UCSD-AML1 (cell line): ENCODE data around the gene SFTPA2.
"Not testable (repeated sequence)": the region's sequence is repeated elsewhere in the genome, so short reads cannot be mapped to it uniquely, and the experiment has no call there.

Experiments
- DNase-seq: peaks from one replicate; lab custom pipeline; 2025; ENCODE audit not compliant: unreplicated experiment; lab: John Stamatoyannopoulos, UW

SFTPA2 gene

DNA sequence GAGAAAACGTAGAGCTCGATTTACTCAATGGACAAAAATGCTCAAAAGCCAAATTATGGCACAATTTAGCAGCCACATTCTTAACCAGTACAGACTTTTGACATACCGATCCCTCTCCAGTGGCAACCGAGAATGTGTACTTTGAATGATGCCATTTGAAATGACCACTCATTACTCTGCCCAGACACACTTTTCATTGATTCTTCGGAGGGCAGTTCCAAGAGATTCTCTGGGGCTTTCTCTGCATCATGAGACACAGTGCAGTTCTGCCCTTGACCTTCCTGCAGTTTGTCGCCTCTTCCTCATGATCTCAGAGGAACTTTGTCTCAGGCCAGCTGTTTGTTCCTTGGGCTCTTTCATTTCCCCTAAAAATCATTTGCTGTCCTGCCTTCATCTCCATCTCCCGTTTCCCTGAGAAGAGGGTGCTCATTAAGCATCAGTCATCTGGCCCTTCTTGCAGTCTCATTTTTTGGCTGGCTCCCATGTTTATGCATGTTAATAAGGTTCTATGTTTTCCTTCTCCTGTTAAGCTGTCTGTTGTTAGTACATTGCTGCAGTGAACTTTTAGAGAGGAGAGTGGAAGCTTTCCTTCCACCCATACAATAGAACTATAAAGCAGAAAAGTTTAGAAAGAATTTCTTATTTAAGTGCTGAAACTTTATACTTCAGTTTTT is 43.5 kb downstream of the SFTPA2 start:
- not testable (repeated sequence) for DNase-seq

GRCh38 chr10:79511891-79512583 is 48.2 kb downstream of the SFTPA2 start, which contains the start of gene EIF5AL1:
Gene EIF5AL1 (plus strand): TSS chr10:79512533. CDS start chr10:79512650, 117 bp downstream.
- DNase-seq: not testable (repeated sequence)

- not testable (repeated sequence) for DNase-seq
Observed at GRCh38 chr10:79509934-79510508, 50.2 kb downstream of the SFTPA2 start.

- DNase-seq: not testable (repeated sequence)
Observed at GRCh38 chr10:79509306-79509933, 50.8 kb downstream of the SFTPA2 start.

DNA sequence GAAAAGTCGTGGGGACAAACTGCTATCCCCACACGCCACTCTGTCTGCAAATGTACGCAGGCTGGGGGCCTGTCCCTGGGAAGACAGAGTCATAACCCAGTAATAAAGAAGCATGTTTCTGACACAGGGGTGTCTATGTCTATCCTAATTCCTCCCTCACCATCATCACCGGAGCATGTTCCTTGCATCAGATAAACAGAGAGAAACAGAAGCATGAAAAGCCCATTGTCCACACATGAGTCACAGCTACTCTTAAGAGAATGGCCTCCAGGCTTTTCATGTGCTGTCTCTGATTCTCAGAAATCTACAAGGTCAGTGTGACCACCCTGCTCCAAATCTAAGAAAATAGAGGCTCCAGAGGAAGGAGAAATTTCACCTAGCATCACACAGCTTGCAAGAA is 52.0 kb downstream of the SFTPA2 start:
- not testable (repeated sequence) for DNase-seq

DNA sequence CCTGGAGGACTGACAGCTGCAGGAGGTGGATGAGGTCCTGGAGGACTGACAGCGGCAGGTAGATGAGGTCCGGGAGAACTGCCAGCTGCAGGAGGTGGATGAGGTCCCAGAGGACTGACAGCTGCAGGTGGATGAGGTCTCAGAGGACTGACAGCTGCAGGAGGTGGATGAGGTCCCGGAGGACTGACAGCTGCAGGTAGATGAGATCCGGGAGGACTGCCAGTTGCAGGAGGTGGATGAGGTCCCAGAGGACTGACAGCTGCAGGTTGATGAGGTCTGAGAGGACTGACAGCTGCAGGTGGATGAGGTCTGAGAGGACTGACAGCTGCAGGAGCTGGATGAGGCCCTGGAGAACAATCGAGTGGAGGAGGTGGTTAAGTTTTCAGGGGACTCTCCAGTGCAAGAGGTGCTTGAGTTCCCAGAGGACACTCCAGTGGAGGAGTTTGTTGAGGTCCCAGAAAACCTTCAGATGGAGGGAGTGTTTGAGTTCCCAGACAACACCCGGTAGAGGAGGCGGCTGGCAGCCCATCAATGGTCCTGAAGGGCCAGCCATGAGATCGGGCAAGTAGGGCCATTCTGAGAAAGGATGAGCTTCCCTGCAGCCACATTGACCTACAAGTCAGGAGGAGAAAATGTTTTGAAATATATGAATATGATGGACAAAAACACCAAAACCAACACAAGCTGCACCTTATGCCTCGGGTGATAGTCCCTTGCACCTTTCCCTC is 52.6 kb downstream of the SFTPA2 start:
- DNase-seq: no peak
